K562 (cell line): ENCODE measurements around the gene SOX6. TPM values are rescaled to one million over a fixed set of nuclear protein-coding genes. Genes with fewer than 3 reads are reported as not detected.

Source experiments
- ATAC-seq: fragments of 200-7000 bp; cut with Tn5 transposase; 3 replicates; pipeline ENCODE4 v1.9.1; 2020; ENCODE audit warnings: moderate library complexity
- BruUV-seq: library from RNA; stranded (reverse); fragments of 400-500 nt; replicated peaks from 2 replicates; lab custom pipeline; 2021; lab: Mats Ljungman, UMichigan
- CTCF ChIA-PET: fragments of 300-600 bp; formaldehyde crosslinking; extraction: SDS; loops from one replicate; lab custom pipeline; 2021; ENCODE audit warnings: low intra/inter-chr PET ratio; lab: Yijun Ruan, JAX
- POLR2A ChIA-PET: fragments of 300-600, 350-650 bp; sonication (Branson Sonifier 250); formaldehyde crosslinking; extraction: SDS; loops from one replicate; lab custom pipeline; 2021; ENCODE audit warnings: antibody characterized with exemption, inconsistent platforms; lab: Yijun Ruan, JAX
- DNase-seq, 4 experiments: peaks; one replicate each; pipeline versions ENCODE4 v3.0.0 to v3.0.0-alpha.2; 2011 to 2018; ENCODE audit warnings: low spot score in 3 of 4, mixed read lengths in 3 of 4; ENCODE audit errors: extremely low read depth in 1 of 4
- FAIRE-seq: peaks from 2 replicates; lab custom pipeline; 2011; peaks lifted over from hg19 to GRCh38; lab: Jason Lieb, UNC
- H2AFZ ChIP-seq: 2 replicates; pipeline ENCODE4 v1.6.0; 2011; ENCODE audit warnings: low read depth, low read length, control low read depth, inconsistent platforms
- H3K27ac ChIP-seq: fragments of 200-600 bp; 3 replicates; pipeline ENCODE4 v1.8.0; 2011; ENCODE audit warnings: low read depth, mild to moderate bottlenecking, control low read depth, inconsistent platforms, low read length, moderate library complexity, mixed read lengths; ENCODE audit errors: extremely low read depth
- H3K27me3 ChIP-seq, 2 experiments: fragments of 300-600 bp in 1 of 2; 2 replicates in 1 of 2; 3 replicates in 1 of 2; pipeline versions ENCODE4 v1.6.0 to v1.8.0; 2011; ENCODE audit warnings: inconsistent platforms in 2 of 2, low read length in 2 of 2, mild to moderate bottlenecking in 1 of 2, mixed read lengths in 1 of 2, moderate library complexity in 1 of 2; ENCODE audit not compliant: control insufficient read depth in 2 of 2, insufficient read depth in 2 of 2
- H3K36me3 ChIP-seq: fragments of 300-600 bp; 3 replicates; pipeline ENCODE4 v1.8.0; 2011; ENCODE audit warnings: mild to moderate bottlenecking, low read length, inconsistent platforms; ENCODE audit not compliant: control insufficient read depth, insufficient read depth
- H3K4me1 ChIP-seq, 2 experiments: fragments of 200-600 bp in 1 of 2; replicated peaks in 1 of 2; 2 replicates in 1 of 2; 3 replicates in 1 of 2; pipeline versions ENCODE4 v1.5.1 to v1.8.0; 2011; ENCODE audit warnings: inconsistent platforms in 2 of 2, low read length in 2 of 2, mild to moderate bottlenecking in 1 of 2, mixed read lengths in 1 of 2, moderate library complexity in 1 of 2; ENCODE audit not compliant: control insufficient read depth in 2 of 2, insufficient read depth in 2 of 2
- H3K4me2 ChIP-seq: 2 replicates; pipeline ENCODE4 v1.6.1; 2011; ENCODE audit warnings: low read length, control low read depth, inconsistent platforms, mixed read lengths; ENCODE audit not compliant: insufficient read depth
- H3K4me3 ChIP-seq: fragments of 200-600 bp; sonication (generic), shearing (Covaris generic); 2 replicates; pipeline ENCODE4 v1.5.1; 2016; ENCODE audit warnings: control low read depth, inconsistent platforms
- H3K79me2 ChIP-seq: fragments of 200-600 bp; 3 replicates; pipeline ENCODE4 v1.8.0; 2011; ENCODE audit warnings: low read length, inconsistent platforms; ENCODE audit not compliant: control insufficient read depth, insufficient read depth
- H3K9ac ChIP-seq, 2 experiments: 2 replicates each; pipeline versions ENCODE4 v1.6.0 to v1.6.1; 2011; ENCODE audit warnings: low read depth in 2 of 2, low read length in 2 of 2, control low read depth in 1 of 2, inconsistent platforms in 1 of 2, mild to moderate bottlenecking in 1 of 2, mixed read lengths in 1 of 2; ENCODE audit not compliant: insufficient read depth in 1 of 2
- H3K9me1 ChIP-seq: one replicate; pipeline ENCODE4 v1.6.0; 2011; ENCODE audit warnings: inconsistent platforms, mild to moderate bottlenecking, low read length, moderate library complexity; ENCODE audit not compliant: control insufficient read depth, insufficient read depth
- H3K9me3 ChIP-seq: replicated peaks from 2 replicates; pipeline ENCODE4 v1.5.1; 2011; ENCODE audit warnings: low read depth, low read length, inconsistent platforms; ENCODE audit not compliant: control insufficient read depth, insufficient read depth
- H4K20me1 ChIP-seq: replicated peaks from 2 replicates; pipeline ENCODE4 v1.6.1; 2011; ENCODE audit warnings: low read length, inconsistent platforms, mixed read lengths; ENCODE audit not compliant: control insufficient read depth, insufficient read depth
- ARID1B ChIP-seq: fragments of 450-650 bp; IDR thresholded peaks from 2 replicates; pipeline ENCODE4 v1.6.1; 2016; ENCODE audit warnings: antibody characterized with exemption, mild to moderate bottlenecking, inconsistent platforms
- ARID3A ChIP-seq: IDR thresholded peaks from 2 replicates; pipeline ENCODE4 v1.6.1; 2012; ENCODE audit warnings: low read depth, low read length, improper control_type of control experiment, borderline replicate concordance
- BMI1 ChIP-seq: fragments of 150-350 bp; IDR thresholded peaks from 2 replicates; pipeline ENCODE4 v1.6.1; 2014; ENCODE audit warnings: low read length
- BRF2 ChIP-seq: IDR thresholded peaks from 3 replicates; pipeline ENCODE4 v1.6.1; 2011; ENCODE audit warnings: borderline replicate concordance, mild to moderate bottlenecking; ENCODE audit not compliant: insufficient read length, insufficient read depth
- MEIS2 ChIP-seq: fragments of 450-650 bp; IDR thresholded peaks from 2 replicates; pipeline ENCODE4 v1.6.1; 2014; ENCODE audit warnings: mild to moderate bottlenecking; ENCODE audit not compliant: partially characterized antibody
- MTA1 ChIP-seq: fragments of 450-650 bp; IDR thresholded peaks from 2 replicates; pipeline ENCODE4 v1.6.1; 2017; ENCODE audit warnings: borderline replicate concordance
- PHB2 ChIP-seq: fragments of 450-650 bp; IDR thresholded peaks from 2 replicates; pipeline ENCODE4 v1.6.1; 2017; ENCODE audit warnings: low read depth
- RCOR1 ChIP-seq, 2 experiments: IDR thresholded peaks; 2 replicates each; pipeline ENCODE4 v1.6.1; 2012; ENCODE audit warnings: low read depth in 2 of 2, low read length in 2 of 2, borderline replicate concordance in 1 of 2, improper control_type of control experiment in 1 of 2
- RFX7 ChIP-seq: fragments of 250-450 bp; sonication (Bioruptor Pico); IDR thresholded peaks from 2 replicates; pipeline ENCODE4 v1.5.1; 2021; ENCODE audit warnings: mild to moderate bottlenecking
- SMARCA4 ChIP-seq: fragments of 450-650 bp; IDR thresholded peaks from 2 replicates; pipeline ENCODE4 v1.6.1; 2016
- SOX6 ChIP-seq: fragments of 450-650 bp; IDR thresholded peaks from 2 replicates; pipeline ENCODE4 v1.6.1; 2014; ENCODE audit warnings: mild to moderate bottlenecking
- STAT5A ChIP-seq: IDR thresholded peaks from 2 replicates; pipeline ENCODE4 v1.6.1; 2012; ENCODE audit warnings: low read length, inconsistent platforms, borderline replicate concordance
- TEAD4 ChIP-seq, 2 experiments: sonication (generic) in 1 of 2; formaldehyde crosslinking in 1 of 2; IDR thresholded peaks; 2 replicates each; pipeline versions ENCODE4 v1.6.1 to v1.8.0; 2012 to 2022; ENCODE audit warnings: borderline replicate concordance in 1 of 2, inconsistent platforms in 1 of 2, low read length in 1 of 2, mild to moderate bottlenecking in 1 of 2, missing genetic modification reagents in 1 of 2
- WHSC1 ChIP-seq: IDR thresholded peaks from one replicate; pipeline ENCODE4 v1.6.1; 2012; ENCODE audit warnings: low read length, control low read depth, inconsistent platforms
- ZNF316 ChIP-seq: fragments of 450-650 bp; IDR thresholded peaks from 2 replicates; pipeline ENCODE4 v1.6.1; 2016
- ZNF586 ChIP-seq: fragments of 450-650 bp; formaldehyde crosslinking; conservative IDR thresholded peaks from 2 replicates; pipeline ENCODE4 v1.4.0; 2020; ENCODE audit warnings: mild to moderate bottlenecking, moderate library complexity
- WGBS: fragments of 100-300 bp; shearing (Covaris generic); methylation state at CpG from one replicate; pipeline ENCODE4 v1.1.6; 2016; ENCODE audit warnings: low coverage, mixed read lengths; ENCODE audit not compliant: insufficient coverage; ENCODE audit errors: missing lambda C conversion rate; 5-methylcytosine and 5-hydroxymethylcytosine counted together
- in situ Hi-C: fragments of 300-500 bp; cut with MboI; formaldehyde crosslinking; loops from 4 replicates; pipeline ENCODE4 v1.15.0; 2018; ENCODE audit warnings: inconsistent platforms, mixed read lengths
- intact Hi-C: fragments of 100-400 bp; cut with micrococcal nuclease; formaldehyde crosslinking; loops from 2 replicates; pipeline ENCODE4 v1.14.2; 2022
- polyA plus RNA-seq, 8 experiments: library from polyadenylated mRNA; depleted of rRNA in 4 of 8; stranded (reverse) in 5 of 8; unstranded in 3 of 8; fragments of >200 nt; fragmentation: Nextera tagmentation in 2 of 8; fragmentation: Illumina TruSeq in 1 of 8; extraction: Ambion mirVana in 2 of 8; extraction: Trizol in 1 of 8; gene quantifications; 2 replicates each; pipeline versions ENCODE4 v1.2.1 to v1.2.3, GENCODE V29; 2011 to 2014; ENCODE audit warnings: inconsistent platforms in 1 of 8, missing spikeins in 1 of 8
- total RNA-seq, 7 experiments: library from RNA; depleted of rRNA in 6 of 7; stranded (reverse); fragments of >200 nt in 6 of 7; fragmentation: Illumina TruSeq in 2 of 7; extraction: Trizol in 2 of 7; gene quantifications; 2 replicates each; pipeline versions ENCODE4 v1.2.1 to v1.2.3, GENCODE V29; 2011 to 2021; ENCODE audit warnings: low replicate concordance in 1 of 7

SOX6 gene
- total and polyA plus RNA-seq, 9 of the 15 experiments (the other 6 are each of a cell fraction or from before 2014, with no cell fraction given): 0.89 to 8.7 (median 5.7) TPM

GRCh38 chr11:16292167-16292859, 64.0 kb downstream of the SOX6 start:
- peak overlapping the region; percentile 71 for H3K27ac ChIP-seq
- DNase-seq (no peak), ATAC-seq (peak; percentile 38), FAIRE-seq (no peak)
- no TSS peak for BruUV-seq
- H3K9me1 ChIP-seq: no peaks in the 10 kb centered on the region
- 25% methylated on average over 8 of the region's 8 CpGs for WGBS
- H3K79me2 ChIP-seq: 0 out of 3 replicates have a peak, but pooled peaks cover 6% of the 10 kb centered on the region
- in situ Hi-C loops: no loop called here
- H3K27me3 ChIP-seq: no peaks in the 10 kb centered on the region
- H3K4me3 ChIP-seq: no peak overlapping the region
- H3K4me1 ChIP-seq: peaks cover 0 to 43% of the 10 kb centered on the region in 2 experiments; a peak in 4 of 5 replicates
- POLR2A ChIA-PET: interaction anchor here (0.8 to 1.3 kb wide), 2 partner anchors 94 to 621 kb away, joined by 3 to 5 read pairs; no protein-coding TSS in a partner anchor
- no peaks in the 10 kb centered on the region for H3K9me3 ChIP-seq
- no peaks in the 10 kb centered on the region for H4K20me1 ChIP-seq
- H3K4me2 ChIP-seq: peak overlapping the region; percentile 56
- H2AFZ ChIP-seq: peak overlapping the region; percentile 68
- intact Hi-C loops: no loop called here
- CTCF ChIA-PET: no interaction called here
- H3K9ac ChIP-seq: peak overlapping the region in 1 of 2 experiments; percentile 48; a peak in 1 of 4 replicates
- H3K36me3 ChIP-seq: no peaks in the 10 kb centered on the region
- TF ChIP-seq SOX6 (no peak), BRF2 (no peak), ARID3A (0 out of 2 replicates have a peak, but pooled peaks have one; percentile 7), PHB2 (no peak), ZNF316 (no peak), MEIS2 (peak; percentile 97), RCOR1 (IDR thresholded peaks at IDR 0.05; ENCODE audit: borderline replicate concordance in 1 of 2, low read depth in 2 of 2, low read length in 2 of 2) (peak in 1 of 2 experiments; percentile 47; a peak in 2 of 4 replicates), BMI1 (no peak), MTA1 (no peak), RFX7 (CRISPR knock-in tag) (no peak), STAT5A (peak; percentile 44; the same call in 1 of the 2 replicates), SMARCA4 (peak; percentile 47; the same call in 1 of the 2 replicates), TEAD4 (IDR thresholded peaks at IDR 0.05; ENCODE audit: low read length) (peak; percentile 52; the same call in 1 of the 2 replicates), TEAD4 (CRISPR knock-in tag; IDR thresholded peaks at IDR 0.05; ENCODE audit: borderline replicate concordance) (no peak), ARID1B (peak; percentile 64), WHSC1 (no peak), ZNF586 (no peak)
